HL-60 (cell line): Measurements from ENCODE around the gene MAGIX.

Experiments
- GABPA ChIP-seq: IDR thresholded peaks from 2 replicates; pipeline ENCODE4 v1.6.1; 2012; ENCODE audit warnings: low read depth
- POLR2AphosphoS5 ChIP-seq: IDR thresholded peaks from 2 replicates; pipeline ENCODE4 v1.6.1; 2012; ENCODE audit warnings: low read depth
- REST ChIP-seq: IDR thresholded peaks from 2 replicates; pipeline ENCODE4 v1.6.1; 2012; ENCODE audit warnings: low read depth; ENCODE audit not compliant: insufficient replicate concordance
- SPI1 ChIP-seq: IDR thresholded peaks from 2 replicates; pipeline ENCODE4 v1.6.1; 2012; ENCODE audit warnings: low read depth, mild to moderate bottlenecking, borderline replicate concordance
- TF ChIP-seq, protein P1 (sequence below): IDR thresholded peaks from one replicate; pipeline ENCODE4 v1.5.1; 2011; ENCODE audit warnings: low read length, control low read depth, inconsistent platforms; ENCODE audit not compliant: insufficient read depth

- TF ChIP-seq, protein P1, sequence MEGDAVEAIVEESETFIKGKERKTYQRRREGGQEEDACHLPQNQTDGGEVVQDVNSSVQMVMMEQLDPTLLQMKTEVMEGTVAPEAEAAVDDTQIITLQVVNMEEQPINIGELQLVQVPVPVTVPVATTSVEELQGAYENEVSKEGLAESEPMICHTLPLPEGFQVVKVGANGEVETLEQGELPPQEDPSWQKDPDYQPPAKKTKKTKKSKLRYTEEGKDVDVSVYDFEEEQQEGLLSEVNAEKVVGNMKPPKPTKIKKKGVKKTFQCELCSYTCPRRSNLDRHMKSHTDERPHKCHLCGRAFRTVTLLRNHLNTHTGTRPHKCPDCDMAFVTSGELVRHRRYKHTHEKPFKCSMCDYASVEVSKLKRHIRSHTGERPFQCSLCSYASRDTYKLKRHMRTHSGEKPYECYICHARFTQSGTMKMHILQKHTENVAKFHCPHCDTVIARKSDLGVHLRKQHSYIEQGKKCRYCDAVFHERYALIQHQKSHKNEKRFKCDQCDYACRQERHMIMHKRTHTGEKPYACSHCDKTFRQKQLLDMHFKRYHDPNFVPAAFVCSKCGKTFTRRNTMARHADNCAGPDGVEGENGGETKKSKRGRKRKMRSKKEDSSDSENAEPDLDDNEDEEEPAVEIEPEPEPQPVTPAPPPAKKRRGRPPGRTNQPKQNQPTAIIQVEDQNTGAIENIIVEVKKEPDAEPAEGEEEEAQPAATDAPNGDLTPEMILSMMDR, result peak; percentile 22
- no peak for TF ChIP-seq REST
- no peak for TF ChIP-seq POLR2AphosphoS5
- no peak for TF ChIP-seq GABPA
- no peak for TF ChIP-seq SPI1
Observed at GRCh38 chrX:49177338-49177833, 14.8 kb downstream of the MAGIX start.
